ENCODE results near the gene RPP30.
"Not testable (repeated sequence)": the region's sequence is repeated elsewhere in the genome, so short reads cannot be mapped to it uniquely, and the experiment has no call there.

Gene RPP30

DNA sequence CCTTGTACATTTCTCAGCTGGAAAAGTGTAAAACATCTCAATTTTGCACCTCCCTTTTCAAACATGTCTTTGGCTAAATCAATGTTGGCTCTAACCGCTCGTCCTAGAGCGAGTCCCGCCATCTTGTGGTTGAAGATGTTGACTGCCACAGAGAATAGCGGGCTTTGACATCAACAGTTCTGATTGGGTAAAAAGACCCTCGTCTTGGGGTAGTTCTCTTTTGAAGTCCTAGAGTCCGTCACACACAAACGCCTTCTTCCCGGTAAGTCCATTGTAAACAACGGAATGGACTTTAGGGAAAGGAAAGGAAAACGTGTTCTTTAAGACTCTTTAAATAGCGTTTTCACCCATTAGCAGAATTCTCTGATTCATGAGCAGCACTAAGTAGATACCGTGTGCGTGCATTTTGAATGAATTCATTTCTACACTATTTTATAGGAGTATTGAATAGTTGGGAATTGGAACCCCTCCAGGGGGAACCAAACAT, 452 bp upstream of the RPP30 start:
- DNase-seq (ENCODE audit: low read depth): no peak

- no peak for DNase-seq (ENCODE audit: low read depth)
These were observed 860 bp downstream of the RPP30 start for GRCh38 chr10:90872648-90873020.

- no peak for DNase-seq (ENCODE audit: low read depth)
These were observed 7.3 kb downstream of the RPP30 start for GRCh38 chr10:90879062-90879461.

DNA sequence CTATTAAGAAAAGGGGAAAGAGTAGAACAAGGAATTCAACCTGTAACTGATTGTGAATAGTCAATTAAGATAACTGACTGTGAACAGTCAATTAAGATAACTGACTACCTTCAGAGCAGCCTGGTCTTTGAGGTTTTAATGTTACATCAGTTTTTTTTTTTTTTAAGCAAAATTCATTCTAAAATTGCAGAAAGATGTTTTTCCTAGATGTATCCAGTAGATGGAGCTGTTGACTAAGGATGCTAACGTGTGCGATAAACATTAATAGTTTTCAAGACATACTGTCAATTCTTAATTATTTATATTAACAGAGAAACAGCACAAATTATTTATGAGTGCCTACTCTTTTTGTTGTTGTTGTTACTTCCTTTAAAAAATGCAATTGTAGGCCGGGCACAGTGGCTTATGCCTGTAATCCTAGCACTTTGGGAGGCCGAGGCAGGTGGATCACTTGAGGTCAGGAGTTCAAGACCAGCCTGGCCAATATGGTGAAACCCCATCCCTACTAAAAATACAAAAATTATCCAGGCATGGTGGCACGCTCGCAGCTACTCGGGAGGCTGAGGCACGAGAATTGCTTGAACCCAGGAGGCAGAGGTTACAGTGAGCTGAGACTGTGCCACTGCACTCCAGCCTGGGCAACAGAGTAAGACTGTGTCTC, 8.4 kb downstream of the RPP30 start:
- DNase-seq (ENCODE audit: low read depth): not testable (repeated sequence)

DNA sequence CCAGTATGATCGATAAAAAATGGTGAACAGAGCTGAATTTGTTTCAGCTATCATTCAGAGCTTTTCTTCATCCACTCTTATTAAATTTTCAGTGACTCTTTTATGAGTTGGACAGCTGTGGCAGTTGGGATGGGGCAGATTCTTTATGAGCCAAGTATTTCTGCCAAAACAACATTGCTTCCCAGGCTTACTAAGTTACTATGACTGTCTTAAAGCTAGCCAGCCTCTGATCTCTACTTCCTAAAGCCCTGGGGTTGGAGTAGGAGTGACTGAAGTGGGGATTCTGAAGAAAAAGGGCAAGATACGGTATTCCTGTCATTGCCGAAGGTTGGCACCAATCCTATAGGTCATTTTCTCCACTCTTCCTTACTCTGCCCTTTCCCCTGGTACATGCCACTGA, 12.7 kb downstream of the RPP30 start:
- no peak for DNase-seq (ENCODE audit: low read depth)

- no peak for DNase-seq (ENCODE audit: low read depth)
These were observed 13.4 kb downstream of the RPP30 start for GRCh38 chr10:90885176-90885575.

- no peak for DNase-seq (ENCODE audit: low read depth)
These were observed 15.8 kb downstream of the RPP30 start for GRCh38 chr10:90887555-90887954.

DNA sequence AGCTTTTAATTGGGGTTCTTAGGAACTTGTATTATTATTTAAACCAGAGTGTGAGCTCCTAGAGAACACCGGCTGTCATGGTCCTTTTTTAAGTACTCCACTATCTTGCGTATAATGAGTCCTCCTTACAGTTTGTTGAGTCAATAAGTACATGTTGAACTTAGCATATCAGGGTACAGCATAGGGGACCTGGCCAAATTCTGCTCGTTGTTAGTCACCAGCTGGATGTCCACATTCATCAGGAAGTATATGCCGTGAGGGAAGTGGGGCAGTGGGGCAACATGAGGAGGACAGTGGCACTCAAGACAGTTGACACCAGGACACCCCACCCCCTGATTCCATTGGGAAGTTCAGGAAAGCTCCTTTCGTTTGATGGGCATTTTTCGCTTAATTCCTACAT, 16.6 kb downstream of the RPP30 start:
- no peak for DNase-seq (ENCODE audit: low read depth)

DNA sequence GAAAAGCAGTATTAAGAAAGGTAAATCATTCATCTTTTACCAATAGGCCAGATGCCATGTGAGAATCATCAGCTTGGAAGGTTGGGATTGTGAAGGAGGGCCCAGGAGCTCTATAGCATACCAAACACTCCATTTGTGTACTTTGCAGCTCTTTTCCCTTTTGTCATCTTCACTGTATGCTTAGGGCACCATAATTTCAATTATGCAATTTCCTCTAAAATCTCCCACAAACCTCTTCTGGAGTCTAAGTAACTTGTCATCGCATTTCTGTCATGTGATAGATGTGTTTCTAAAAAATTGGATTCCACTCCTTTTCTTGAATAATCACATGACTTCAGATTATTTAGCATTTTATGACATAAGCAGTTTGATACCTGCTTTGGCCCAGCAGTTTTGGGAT, 17.9 kb downstream of the RPP30 start:
- DNase-seq (ENCODE audit: low read depth): no peak

GRCh38 chr10:90890347-90890746, 18.6 kb downstream of the RPP30 start:
- DNase-seq (ENCODE audit: low read depth): no peak

DNA sequence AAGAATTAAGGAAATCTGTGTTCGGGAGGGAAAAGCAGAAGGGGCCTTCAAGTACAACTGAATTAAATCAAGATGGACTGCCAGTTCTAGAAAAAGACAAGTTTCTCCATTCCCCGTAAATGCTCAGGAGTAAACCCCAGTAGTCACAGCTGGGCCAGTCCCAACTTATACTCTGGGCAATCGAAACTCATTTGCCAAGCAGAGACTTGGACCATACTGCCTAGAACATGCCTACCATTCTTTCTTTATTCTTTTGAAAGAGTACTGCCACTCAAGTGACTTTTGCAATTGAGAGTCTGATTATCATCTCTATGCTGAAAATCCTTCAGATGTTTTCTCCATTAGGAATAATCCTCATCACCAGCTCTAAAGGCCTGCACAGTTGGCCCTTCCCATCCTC, 21.4 kb downstream of the RPP30 start:
- DNase-seq (ENCODE audit: low read depth): no peak

- DNase-seq (ENCODE audit: low read depth): not testable (repeated sequence)
These were observed 25.1 kb downstream of the RPP30 start for GRCh38 chr10:90896916-90897315.

- no peak for DNase-seq (ENCODE audit: low read depth)
These were observed 34.2 kb downstream of the RPP30 start for GRCh38 chr10:90905925-90906324.

DNA sequence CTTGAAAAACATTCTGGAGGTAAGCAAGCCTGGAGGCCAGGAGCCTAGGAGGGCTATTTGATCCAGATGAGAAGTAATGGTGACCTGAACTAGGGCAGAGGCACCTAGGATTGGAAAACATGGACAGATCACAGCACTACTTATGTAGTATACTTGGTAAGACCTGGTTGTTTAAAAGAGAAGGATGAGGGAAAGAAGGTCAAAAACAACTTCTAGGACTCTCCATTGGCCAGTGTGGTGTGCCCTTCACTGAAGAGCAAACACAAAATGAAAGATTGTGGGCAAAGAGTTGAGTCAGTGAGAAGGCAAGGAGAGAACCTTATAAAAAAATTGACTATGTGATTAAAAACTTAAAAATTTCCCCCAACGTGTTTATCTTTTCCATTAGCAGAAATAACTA, 34.8 kb downstream of the RPP30 start:
- DNase-seq (ENCODE audit: low read depth): no peak

DNA sequence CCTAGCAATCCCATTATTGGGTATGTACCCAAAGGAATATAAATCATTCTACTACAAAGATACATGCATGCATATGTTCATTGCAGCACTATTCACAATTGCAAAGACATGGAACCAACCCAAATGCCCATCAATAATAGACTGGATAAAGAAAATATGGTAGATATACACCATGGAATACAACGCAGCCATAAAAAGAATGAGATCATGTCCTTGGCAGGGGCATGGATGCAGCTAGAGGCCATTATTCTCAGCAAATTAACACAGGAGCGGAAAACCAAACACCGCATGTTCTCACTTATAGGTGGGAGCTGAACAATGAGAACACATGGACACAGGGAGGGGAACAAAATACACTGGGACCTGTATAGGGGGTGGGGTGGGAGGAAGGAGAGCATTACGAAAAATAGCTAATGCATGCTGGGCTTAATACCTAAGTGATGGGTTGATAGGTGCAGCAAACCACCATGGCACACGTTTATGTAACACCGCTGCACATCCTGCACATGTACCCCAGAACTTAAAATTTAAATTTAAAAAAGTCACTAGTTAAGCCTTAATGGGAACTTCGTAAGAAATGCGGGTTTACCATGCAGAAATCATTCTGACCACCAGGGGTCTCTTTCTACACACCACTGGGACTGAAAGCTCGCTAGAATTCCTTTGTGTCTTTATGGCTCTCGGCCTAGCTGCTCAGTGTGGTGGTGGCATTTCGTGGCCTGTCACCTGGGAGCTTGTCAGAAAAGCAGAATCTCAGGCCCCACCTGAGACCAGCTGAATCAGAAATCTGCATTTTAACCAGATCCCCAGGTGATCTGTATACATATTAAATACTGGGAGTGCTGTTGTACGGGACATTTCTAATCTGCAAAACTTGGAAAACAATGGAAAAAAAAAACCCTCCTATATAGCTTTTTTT, 39.6 kb downstream of the RPP30 start:
- DNase-seq (ENCODE audit: low read depth): peak; percentile 0

DNA sequence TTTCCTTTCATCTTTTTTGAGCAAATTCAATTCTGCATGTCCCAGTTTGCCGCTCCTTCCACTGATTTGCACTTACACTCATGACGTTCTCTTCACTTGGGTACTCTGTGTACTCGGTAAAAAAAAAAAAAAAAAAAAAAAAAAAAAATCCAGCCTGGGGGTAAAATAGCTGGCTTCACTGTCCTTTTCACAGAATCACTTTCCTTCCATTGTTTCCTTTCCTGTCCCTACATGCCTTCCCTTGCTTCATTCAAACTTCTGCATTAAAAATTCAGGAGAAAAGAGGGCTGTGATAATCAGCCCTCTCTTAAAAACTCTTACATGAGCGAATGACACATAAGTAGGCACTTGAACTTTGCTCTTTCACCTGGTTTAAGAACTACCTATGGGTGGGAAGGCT, 40.4 kb downstream of the RPP30 start:
- no peak for DNase-seq (ENCODE audit: low read depth)

DNA sequence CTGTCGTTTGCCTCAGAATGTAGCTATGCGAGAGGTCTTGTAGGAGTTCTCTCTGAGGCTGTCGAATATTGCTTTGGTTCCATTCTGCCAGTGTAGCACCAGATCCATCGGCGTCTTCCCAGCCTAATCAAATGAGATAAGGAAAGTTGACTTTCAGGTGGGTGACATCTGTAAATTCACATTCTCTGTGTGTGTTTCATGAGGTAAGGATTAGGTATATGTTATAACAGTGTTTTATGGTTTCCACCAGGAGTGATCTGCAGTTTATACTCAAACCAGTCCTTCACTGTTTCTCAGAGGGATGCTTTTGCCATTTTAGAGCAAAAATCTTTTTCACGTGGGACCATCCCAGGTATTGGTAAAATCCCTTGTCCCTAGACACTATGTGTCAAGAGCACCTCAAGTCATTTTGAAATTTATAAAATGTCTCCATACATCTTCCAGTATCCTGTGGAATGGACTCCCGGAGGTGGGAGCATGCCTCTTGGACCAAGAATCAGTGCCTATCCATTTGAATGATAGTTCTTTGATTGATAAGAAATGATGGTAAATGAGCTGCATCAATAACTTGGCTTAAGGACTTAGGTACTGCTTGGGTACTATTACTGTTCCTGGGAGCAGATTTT, 41.2 kb downstream of the RPP30 start:
- DNase-seq (ENCODE audit: low read depth): no peak

DNA sequence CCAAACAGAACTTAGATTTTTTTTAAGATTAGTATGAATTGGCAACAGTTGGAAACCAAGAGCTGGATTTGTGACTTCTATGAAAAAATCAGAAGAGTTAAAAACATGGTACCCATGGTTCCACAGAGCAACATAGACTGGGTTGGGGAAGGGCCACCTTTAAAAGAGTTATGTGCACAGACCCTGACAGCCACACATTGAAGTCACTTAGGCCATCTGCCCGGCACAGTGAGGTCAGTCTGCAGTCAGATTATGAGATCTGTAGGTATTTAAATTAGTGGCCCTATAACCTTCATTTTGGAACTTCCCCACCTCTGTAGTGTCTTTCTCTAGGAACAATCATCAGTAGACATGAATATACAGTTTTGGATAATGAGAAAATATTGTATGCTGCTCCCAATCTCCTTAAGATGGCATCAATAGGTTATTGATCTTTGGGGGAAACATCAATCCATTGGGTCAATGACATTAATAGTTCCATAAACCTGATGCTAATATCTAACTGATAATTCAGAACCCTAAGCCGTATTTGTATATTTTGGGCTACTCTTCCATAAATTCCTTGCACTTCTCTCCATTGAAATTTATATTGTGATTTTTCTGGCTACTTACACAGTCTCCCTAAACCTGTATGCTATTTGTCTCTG, 42.1 kb downstream of the RPP30 start:
- no peak for DNase-seq (ENCODE audit: low read depth)

- no peak for DNase-seq (ENCODE audit: low read depth)
These were observed 43.4 kb downstream of the RPP30 start for GRCh38 chr10:90914992-90915765.

DNA sequence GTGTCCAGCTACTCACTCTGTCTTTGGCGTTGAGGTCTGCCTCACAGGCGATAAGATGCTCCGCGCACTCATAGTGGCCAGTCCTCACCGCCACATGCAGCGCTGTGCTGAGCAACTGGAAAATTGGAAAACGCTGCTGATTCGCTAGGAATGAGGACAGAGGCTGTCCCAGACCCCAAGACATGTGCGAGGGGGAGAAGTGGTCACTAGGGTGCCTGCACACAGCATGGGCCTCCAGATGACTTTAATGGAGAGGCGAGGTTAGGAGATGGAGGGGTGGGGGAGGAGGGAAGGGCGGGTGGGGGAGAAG, 43.9 kb downstream of the RPP30 start:
- no peak for DNase-seq (ENCODE audit: low read depth)

- DNase-seq (ENCODE audit: low read depth): no peak
These were observed 44.8 kb downstream of the RPP30 start for GRCh38 chr10:90916392-90917237.
